CD14-positive monocyte (primary cell): ENCODE results near the gene IGDCC3. TPM values are rescaled to one million over a fixed set of nuclear protein-coding genes. Genes with fewer than 3 reads are reported as not detected.
A peak's percentile ranks its signal among the peaks of the same experiment; 100 is the strongest.

ENCODE experiments used
- DNase-seq, 3 donors: peaks; one replicate each; pipeline ENCODE4 v3.0.0-alpha.2; 2011 to 2022
- H2AFZ ChIP-seq: 2 replicates; pipeline ENCODE4 v1.6.0; 2012; ENCODE audit warnings: mild to moderate bottlenecking, low read depth, low read length, inconsistent platforms; ENCODE audit not compliant: insufficient read depth, poor library complexity, severe bottlenecking
- H3K27ac ChIP-seq, 2 donors: 1 replicate in 1 of 2; 2 replicates in 1 of 2; pipeline ENCODE4 v1.5.1; 2012 to 2013; ENCODE audit warnings: low read length in 2 of 2, control low read depth in 1 of 2, inconsistent platforms in 1 of 2, low read depth in 1 of 2, mild to moderate bottlenecking in 1 of 2
- H3K27me3 ChIP-seq, 2 donors: one replicate each; pipeline versions ENCODE4 v1.6.0 to v1.6.1; 2011 to 2013; ENCODE audit warnings: low read length in 2 of 2; ENCODE audit not compliant: control insufficient read depth in 2 of 2, insufficient read depth in 2 of 2
- H3K36me3 ChIP-seq, 2 donors: replicated peaks in 1 of 2; 1 replicate in 1 of 2; 2 replicates in 1 of 2; pipeline versions ENCODE4 v1.5.1 to v1.6.1; 2012 to 2013; ENCODE audit warnings: low read length in 2 of 2, control low read depth in 1 of 2, inconsistent platforms in 1 of 2, mild to moderate bottlenecking in 1 of 2; ENCODE audit not compliant: insufficient read depth in 2 of 2, control insufficient read depth in 1 of 2
- H3K4me1 ChIP-seq, 2 donors: 1 replicate in 1 of 2; 2 replicates in 1 of 2; pipeline versions ENCODE4 v1.5.1 to v1.6.1; 2012 to 2013; ENCODE audit warnings: low read length in 2 of 2, control low read depth in 1 of 2, inconsistent platforms in 1 of 2, mild to moderate bottlenecking in 1 of 2, moderate library complexity in 1 of 2; ENCODE audit not compliant: insufficient read depth in 2 of 2, control insufficient read depth in 1 of 2
- H3K4me2 ChIP-seq: replicated peaks from 2 replicates; pipeline ENCODE3; 2012; ENCODE audit warnings: low read length, moderate library complexity, mild to moderate bottlenecking; ENCODE audit not compliant: poor library complexity, severe bottlenecking; ENCODE audit errors: extremely low read depth
- H3K4me3 ChIP-seq, 3 experiments: fragments of 200-600 bp in 1 of 3; sonication (generic) in 1 of 3; replicated peaks in 1 of 3; 1 replicate in 2 of 3; 2 replicates in 1 of 3; pipeline ENCODE4 v1.5.1; 2011 to 2013; ENCODE audit warnings: low read length in 3 of 3, mild to moderate bottlenecking in 3 of 3, control low read depth in 2 of 3, low read depth in 2 of 3, inconsistent platforms in 1 of 3, moderate library complexity in 1 of 3
- H3K79me2 ChIP-seq: 2 replicates; pipeline ENCODE4 v1.6.0; 2012; ENCODE audit warnings: mild to moderate bottlenecking, control low read depth, inconsistent platforms, low read length, moderate library complexity; ENCODE audit not compliant: insufficient read depth
- H3K9ac ChIP-seq: 2 replicates; pipeline ENCODE4 v1.6.0; 2017; ENCODE audit warnings: low read length, mild to moderate bottlenecking; ENCODE audit not compliant: insufficient read depth, poor library complexity, severe bottlenecking
- H3K9me3 ChIP-seq, 2 donors: replicated peaks in 1 of 2; 1 replicate in 1 of 2; 2 replicates in 1 of 2; pipeline versions ENCODE4 v1.5.1 to v1.6.1; 2012 to 2013; ENCODE audit warnings: low read length in 2 of 2, control low read depth in 1 of 2; ENCODE audit not compliant: control insufficient read depth in 1 of 2, insufficient read depth in 1 of 2
- H4K20me1 ChIP-seq: 2 replicates; pipeline ENCODE4 v1.6.0; 2012; ENCODE audit warnings: mild to moderate bottlenecking, low read length, control low read depth, moderate library complexity; ENCODE audit not compliant: insufficient read depth
- H3K27ac Mint-ChIP-seq, 7 donors: one replicate each; pipeline ENCODE4 v1.8.0; 2020; ENCODE audit warnings: mild to moderate bottlenecking in 7 of 7, mixed read lengths in 7 of 7, moderate library complexity in 6 of 7, inconsistent platforms in 2 of 7
- H3K27me3 Mint-ChIP-seq, 3 donors: one replicate each; pipeline ENCODE4 v1.8.0; 2021 to 2022; ENCODE audit warnings: low read depth in 3 of 3, mild to moderate bottlenecking in 3 of 3, mixed read lengths in 3 of 3, moderate library complexity in 3 of 3, inconsistent platforms in 1 of 3
- H3K36me3 Mint-ChIP-seq, 2 donors: one replicate each; pipeline ENCODE4 v1.8.0; 2020; ENCODE audit warnings: mixed read lengths in 2 of 2, inconsistent platforms in 1 of 2, mild to moderate bottlenecking in 1 of 2
- H3K4me1 Mint-ChIP-seq: one replicate; pipeline ENCODE4 v1.8.0; 2020; ENCODE audit warnings: mild to moderate bottlenecking, mixed read lengths
- H3K4me3 Mint-ChIP-seq, 2 donors: one replicate each; pipeline ENCODE4 v1.8.0; 2020; ENCODE audit warnings: mild to moderate bottlenecking in 2 of 2, mixed read lengths in 2 of 2, moderate library complexity in 1 of 2
- H3K9me3 Mint-ChIP-seq, 7 donors: one replicate each; pipeline ENCODE4 v1.8.0; 2020 to 2022; ENCODE audit warnings: mixed read lengths in 7 of 7, mild to moderate bottlenecking in 6 of 7, moderate library complexity in 6 of 7, inconsistent platforms in 2 of 7
- CTCF ChIP-seq: fragments of 200-600 bp; IDR thresholded peaks from one replicate; pipeline ENCODE4 v1.8.0; 2022; ENCODE audit warnings: antibody characterized with exemption, mild to moderate bottlenecking
- WGBS: methylation state at CpG from one replicate; pipeline ENCODE4 v1.1.5; 2013; ENCODE audit warnings: missing lambda C conversion rate; ENCODE audit not compliant: insufficient coverage; 5-methylcytosine and 5-hydroxymethylcytosine counted together
- intact Hi-C, 2 donors: fragments of 100-400 bp; cut with micrococcal nuclease; formaldehyde crosslinking; loops; one replicate each; pipeline versions ENCODE4 v1.15.0 to v1.15.1; 2023
- polyA plus RNA-seq, 3 donors: library from polyadenylated mRNA; depleted of rRNA in 1 of 3; unstranded in 2 of 3; stranded (reverse) in 1 of 3; fragments of 300-500 nt in 2 of 3; fragments of >200 nt in 1 of 3; fragmentation: Illumina TruSeq in 2 of 3; gene quantifications; 1 replicate in 2 of 3; 2 replicates in 1 of 3; pipeline ENCODE4 v1.2.3, GENCODE V29; 2012 to 2021

IGDCC3 gene
- polyA plus RNA-seq, 3 donors, result not detected

- peaks cover 0 to 2% (median 0%) of the 10 kb centered on the region in 7 donors for H3K9me3 Mint-ChIP-seq
- H3K4me1 Mint-ChIP-seq, result no peaks in the 10 kb centered on the region
- Histone ChIP-seq H3K4me2 (no peak overlapping the region), H4K20me1 (no peaks in the 10 kb centered on the region), H3K36me3 (no peaks in the 10 kb centered on the region), H2AFZ (no peak overlapping the region), H3K4me1 (no peaks in the 10 kb centered on the region), H3K9ac (no peak overlapping the region), H3K79me2 (no peaks in the 10 kb centered on the region), H3K9me3 (no peaks in the 10 kb centered on the region), H3K27ac (no peak overlapping the region), H3K4me3 (no peak overlapping the region), H3K27me3 (peaks cover 0 to 5% of the 10 kb centered on the region in 2 donors)
- no peak for TF ChIP-seq CTCF
- H3K27me3 Mint-ChIP-seq, result peaks cover 10 to 28% (median 10%) of the 10 kb centered on the region in 3 donors
- WGBS, result 74% methylated on average over 5 of the region's 21 CpGs
- H3K36me3 Mint-ChIP-seq, result no peaks in the 10 kb centered on the region
- peak overlapping the region in 1 of 7 donors; percentile 12 for H3K27ac Mint-ChIP-seq
- intact Hi-C loops, result no loop called here
- no peak for DNase-seq
- H3K4me3 Mint-ChIP-seq, result no peak overlapping the region
Observed at GRCh38 chr15:65336493-65337435, 41.0 kb downstream of the IGDCC3 start.

DNA sequence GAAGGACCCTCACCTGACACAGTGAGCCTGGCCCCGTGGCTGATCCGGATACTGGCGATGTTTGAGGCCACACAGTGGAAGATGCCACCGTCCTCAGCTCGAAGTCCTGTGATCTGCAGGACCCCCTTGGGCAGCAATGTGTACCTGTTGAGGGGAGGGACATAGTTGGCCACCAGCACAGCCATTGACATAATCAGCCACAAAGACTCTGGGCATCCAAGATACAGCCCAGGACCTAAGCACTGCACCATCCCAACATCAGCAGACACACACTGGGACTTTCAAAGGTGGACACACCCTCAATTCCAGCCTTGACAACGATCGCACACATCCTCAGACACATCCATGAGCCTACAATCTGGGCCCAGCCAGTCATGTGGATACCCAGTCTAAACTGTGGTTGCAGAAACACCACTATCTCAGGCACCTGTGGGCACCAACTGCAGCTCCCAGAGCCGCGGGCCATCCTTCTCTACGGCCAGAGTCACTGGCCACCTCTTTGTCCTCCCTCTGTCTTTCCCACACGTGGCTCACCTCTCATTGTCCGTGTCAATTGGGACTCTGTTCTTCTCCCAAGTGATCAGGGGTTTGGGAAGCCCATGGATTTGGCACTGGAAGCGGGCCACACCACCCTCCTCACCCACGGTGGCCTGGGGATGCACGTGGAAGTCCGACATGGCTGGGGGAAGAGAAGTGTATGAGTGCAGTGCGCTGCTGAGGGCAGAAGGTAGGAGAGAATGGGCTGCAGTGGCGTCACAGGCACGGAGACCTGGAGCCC, 42.3 kb downstream of the IGDCC3 start:
- H3K9me3 ChIP-seq, result no peaks in the 10 kb centered on the region
- Mint-ChIP-seq H3K27ac (no peak overlapping the region), H3K27me3 (peaks cover 8 to 21% (median 9%) of the 10 kb centered on the region in 3 donors), H3K4me3 (no peak overlapping the region), H3K9me3 (no peaks in the 10 kb centered on the region), H3K36me3 (no peaks in the 10 kb centered on the region), H3K4me1 (no peaks in the 10 kb centered on the region)
- no peak overlapping the region for H2AFZ ChIP-seq
- H3K79me2 ChIP-seq, result no peaks in the 10 kb centered on the region
- H3K9ac ChIP-seq, result no peak overlapping the region
- intact Hi-C loops, result no loop called here
- H3K4me1 ChIP-seq, result no peaks in the 10 kb centered on the region
- 99% methylated on average over 9 of the region's 19 CpGs for WGBS
- no peak for DNase-seq
- no peak overlapping the region for H3K4me3 ChIP-seq
- H3K4me2 ChIP-seq, result no peak overlapping the region
- TF ChIP-seq CTCF, result no peak
- peaks cover 0 to 5% of the 10 kb centered on the region in 2 donors for H3K27me3 ChIP-seq
- H3K27ac ChIP-seq, result no peak overlapping the region
- H4K20me1 ChIP-seq, result no peaks in the 10 kb centered on the region
- no peaks in the 10 kb centered on the region for H3K36me3 ChIP-seq
